CD1c-positive myeloid dendritic cell (primary cell): Measurements from ENCODE around the gene C10orf53.
"Not testable (repeated sequence)": the region's sequence is repeated elsewhere in the genome, so short reads cannot be mapped to it uniquely, and the experiment has no call there.

Source experiments
- DNase-seq: peaks from one replicate; pipeline ENCODE4 v3.0.0-alpha.2; 2016; ENCODE audit errors: extremely low spot score

C10orf53 gene

GRCh38 chr10:49652421-49653272, 26.8 kb upstream of the C10orf53 start:
- no peak for DNase-seq

GRCh38 chr10:49653273-49653929, 26.1 kb upstream of the C10orf53 start:
- DNase-seq, result no peak

- DNase-seq, result no peak
Observed at GRCh38 chr10:49654036-49654693, 25.3 kb upstream of the C10orf53 start.

GRCh38 chr10:49655099-49655498, 24.4 kb upstream of the C10orf53 start:
- no peak for DNase-seq

- DNase-seq, result no peak
Observed at GRCh38 chr10:49656845-49657493, 22.5 kb upstream of the C10orf53 start.

GRCh38 chr10:49657606-49658005, 21.8 kb upstream of the C10orf53 start:
- no peak for DNase-seq

- no peak for DNase-seq
Observed at GRCh38 chr10:49661140-49661856, 18.2 kb upstream of the C10orf53 start.

- no peak for DNase-seq
Observed at GRCh38 chr10:49662169-49662830, 17.2 kb upstream of the C10orf53 start.

GRCh38 chr10:49663596-49663995, 15.9 kb upstream of the C10orf53 start:
- DNase-seq, result no peak

GRCh38 chr10:49664006-49664841, 15.2 kb upstream of the C10orf53 start:
- no peak for DNase-seq

- DNase-seq, result no peak
Observed at GRCh38 chr10:49664842-49665355, 14.6 kb upstream of the C10orf53 start.

- DNase-seq, result no peak
Observed at GRCh38 chr10:49666054-49666615, 13.3 kb upstream of the C10orf53 start.

- no peak for DNase-seq
Observed at GRCh38 chr10:49666685-49667084, 12.8 kb upstream of the C10orf53 start.

GRCh38 chr10:49667991-49668390, 11.5 kb upstream of the C10orf53 start:
- no peak for DNase-seq

- no peak for DNase-seq
Observed at GRCh38 chr10:49668684-49669083, 10.8 kb upstream of the C10orf53 start.

- DNase-seq, result no peak
Observed at GRCh38 chr10:49678827-49679479, 498 bp upstream of the C10orf53 start.

- DNase-seq, result not testable (repeated sequence)
Observed at GRCh38 chr10:49682449-49682848, 3.0 kb downstream of the C10orf53 start.

- DNase-seq, result no peak
Observed at GRCh38 chr10:49682879-49683278, 3.4 kb downstream of the C10orf53 start.

- no peak for DNase-seq
Observed at GRCh38 chr10:49686651-49687050, 7.2 kb downstream of the C10orf53 start.
